ENCODE results near the gene RNF7.
"Not testable (repeated sequence)": the region's sequence is repeated elsewhere in the genome, so short reads cannot be mapped to it uniquely, and the experiment has no call there.

RNF7 gene

DNA sequence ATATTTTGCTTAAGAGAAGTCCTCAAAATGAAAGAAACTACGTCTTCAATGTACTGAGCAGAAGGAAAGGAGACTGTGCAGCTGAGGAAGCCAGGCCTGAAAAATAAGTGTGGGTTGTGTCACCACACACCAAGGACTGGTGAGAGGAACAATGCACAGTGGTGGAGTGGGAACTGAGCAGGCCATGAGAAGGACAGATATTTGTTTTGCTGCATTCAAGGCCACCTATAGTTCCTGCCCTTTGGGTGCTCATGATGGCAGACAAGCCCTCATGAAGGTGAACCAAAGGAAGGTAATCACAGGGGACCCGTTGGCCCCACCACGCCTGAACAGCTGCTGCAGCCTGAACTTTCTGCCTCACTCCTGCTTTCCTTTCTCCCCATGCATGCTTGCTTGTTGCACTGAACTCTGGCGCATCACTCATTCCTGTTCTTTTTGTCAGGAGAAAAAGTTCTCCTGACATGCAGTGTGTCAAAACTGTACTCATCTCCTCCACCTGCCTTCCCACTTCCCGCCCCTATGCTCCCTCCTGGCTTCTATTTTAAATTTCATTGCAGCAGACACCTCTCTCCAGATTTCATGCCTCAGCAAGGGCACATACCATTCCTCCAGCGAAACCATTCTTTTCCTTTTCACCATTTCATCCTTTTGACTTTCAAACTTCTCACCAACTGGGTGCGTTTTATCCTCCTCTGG is 2.2 kb upstream of the RNF7 start:
- no peak for DNase-seq (ENCODE audit: low spot score)

GRCh38 chr3:141737093-141737492 is 1.0 kb upstream of the RNF7 start:
- no peak for DNase-seq (ENCODE audit: low spot score)

- DNase-seq (ENCODE audit: low spot score), result no peak
Observed at GRCh38 chr3:141737678-141738021, 448 bp upstream of the RNF7 start.

DNA sequence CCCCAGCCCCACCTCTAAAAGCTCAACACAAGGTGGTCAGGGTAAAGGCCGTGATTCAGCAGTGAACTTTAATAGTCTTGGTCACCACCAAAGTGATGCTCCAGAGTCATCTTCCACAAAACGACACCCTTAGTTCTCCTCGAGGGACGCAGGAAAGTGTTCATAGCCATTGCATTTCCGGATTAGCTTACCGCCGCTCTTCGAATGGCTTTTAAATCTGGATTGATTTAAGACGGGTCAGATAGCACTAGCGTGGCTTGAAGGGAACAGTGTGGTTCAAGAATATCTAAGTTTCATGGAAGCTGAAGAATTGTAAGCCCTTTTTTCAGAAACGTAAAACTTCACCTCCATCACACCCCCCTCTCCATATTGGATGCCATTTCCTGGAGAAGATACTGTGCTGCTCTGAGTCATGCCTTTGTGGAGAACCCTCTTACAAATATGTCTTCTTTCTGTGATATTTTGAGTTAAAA is 829 bp downstream of the RNF7 start:
- DNase-seq (ENCODE audit: low spot score), result no peak

- no peak for DNase-seq (ENCODE audit: low spot score)
Observed at GRCh38 chr3:141739731-141740130, 1.6 kb downstream of the RNF7 start.

- DNase-seq (ENCODE audit: low spot score), result no peak
Observed at GRCh38 chr3:141740349-141740748, 2.3 kb downstream of the RNF7 start.

DNA sequence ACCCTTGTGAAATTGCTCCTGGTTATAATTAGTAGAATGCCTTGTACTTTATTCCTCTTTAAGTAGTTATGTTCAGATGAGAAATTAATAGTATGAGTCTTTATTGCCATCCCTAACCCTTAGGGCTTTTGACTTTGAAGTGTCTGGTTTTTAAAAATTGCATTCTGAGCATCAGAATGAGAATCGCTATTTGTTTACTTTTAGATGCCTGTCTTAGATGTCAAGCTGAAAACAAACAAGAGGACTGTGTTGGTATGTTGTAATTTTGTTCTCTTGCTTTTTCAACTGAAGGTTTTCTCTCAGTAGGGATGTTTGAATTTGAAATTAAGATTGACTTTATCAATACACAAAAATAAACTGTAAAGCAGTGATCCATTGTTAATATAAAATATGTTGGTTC is 5.2 kb downstream of the RNF7 start:
- no peak for DNase-seq (ENCODE audit: low spot score)

GRCh38 chr3:141746962-141747361 is 8.9 kb downstream of the RNF7 start:
- no peak for DNase-seq (ENCODE audit: low spot score)

GRCh38 chr3:141753399-141753798 is 15.3 kb downstream of the RNF7 start:
- DNase-seq (ENCODE audit: low spot score), result no peak

GRCh38 chr3:141754032-141754431 is 15.9 kb downstream of the RNF7 start:
- no peak for DNase-seq (ENCODE audit: low spot score)

GRCh38 chr3:141762552-141762951 is 24.5 kb downstream of the RNF7 start:
- DNase-seq (ENCODE audit: low spot score), result not testable (repeated sequence)

- DNase-seq (ENCODE audit: low spot score), result no peak
Observed at GRCh38 chr3:141763088-141763750, 25.1 kb downstream of the RNF7 start, which contains the start of gene GRK7. GRK7 (plus strand) TSS chr3:141763408; CDS start chr3:141778285, 14,877 bp downstream.

- no peak for DNase-seq (ENCODE audit: low spot score)
Observed at GRCh38 chr3:141764045-141764444, 25.9 kb downstream of the RNF7 start.

- DNase-seq (ENCODE audit: low spot score), result no peak
Observed at GRCh38 chr3:141764465-141764864, 26.4 kb downstream of the RNF7 start.

- DNase-seq (ENCODE audit: low spot score), result no peak
Observed at GRCh38 chr3:141764986-141765385, 26.9 kb downstream of the RNF7 start.

DNA sequence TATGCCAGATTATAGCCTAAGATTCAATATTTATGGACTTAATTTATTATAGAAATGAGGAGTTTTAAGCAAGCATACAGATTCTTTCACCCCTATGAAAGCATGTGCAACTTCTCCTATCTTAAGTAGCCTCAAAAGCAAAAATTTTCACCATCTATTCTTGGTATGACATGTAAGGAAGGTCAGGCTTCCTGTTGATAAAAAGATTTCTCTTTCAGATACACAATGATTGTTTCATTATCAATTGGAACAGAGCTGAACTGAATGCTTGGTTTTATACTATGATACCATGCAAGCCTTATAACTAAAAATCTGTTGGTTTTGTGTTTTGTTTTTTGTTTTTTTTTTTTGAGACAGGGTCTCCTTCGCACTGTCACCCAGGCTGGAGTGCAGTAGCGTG is 29.0 kb downstream of the RNF7 start:
- DNase-seq (ENCODE audit: low spot score), result no peak

DNA sequence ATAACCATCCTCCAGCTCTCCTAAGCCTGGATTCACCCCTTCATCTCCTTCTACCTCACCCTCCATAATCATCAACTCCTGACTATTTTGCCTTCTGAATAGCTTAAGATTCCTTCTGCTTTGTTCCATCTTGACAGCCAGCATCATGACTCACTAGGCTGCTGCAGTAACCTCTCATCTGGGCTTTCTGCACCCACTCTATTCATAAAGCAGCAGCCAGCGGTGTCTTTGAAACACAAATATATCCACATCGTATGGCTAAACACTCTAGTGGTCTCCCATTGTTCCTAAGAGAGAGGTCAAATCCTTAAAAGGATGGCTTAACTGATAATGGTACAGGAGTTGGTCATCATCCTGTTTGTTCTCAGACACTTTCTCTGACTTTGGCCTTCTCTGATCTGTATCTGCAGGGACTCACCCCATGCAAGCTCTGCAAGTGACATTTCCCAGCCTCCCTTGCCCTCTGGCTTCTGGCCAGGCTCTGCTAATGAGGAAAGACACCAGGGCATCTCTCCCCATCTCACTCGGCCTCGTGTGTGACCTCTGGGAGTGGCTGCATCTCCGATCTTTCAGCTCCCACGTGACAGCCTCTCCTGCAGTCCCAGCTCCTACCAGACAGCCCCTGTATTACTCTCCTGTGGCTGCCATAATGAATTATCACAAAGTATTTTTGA is 31.3 kb downstream of the RNF7 start:
- DNase-seq (ENCODE audit: low spot score), result no peak

DNA sequence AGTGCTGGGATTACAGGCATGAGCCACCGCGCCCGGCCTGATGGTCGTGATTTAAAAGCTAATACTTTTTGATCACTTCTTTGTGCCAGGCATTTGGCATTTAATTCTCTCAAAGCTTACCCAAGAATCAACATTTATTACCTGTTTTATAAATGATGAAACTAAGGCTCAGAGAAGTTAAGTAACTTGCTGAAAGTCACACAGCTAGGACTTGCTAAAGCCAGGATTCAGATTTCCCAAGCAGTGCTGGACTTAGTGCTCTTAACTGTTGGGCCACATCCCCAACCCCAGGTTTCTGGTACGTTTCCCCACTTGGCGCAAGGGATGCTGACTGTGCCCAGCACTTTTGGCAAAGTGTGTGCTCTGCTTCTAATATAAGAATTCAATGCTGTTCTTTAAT is 35.6 kb downstream of the RNF7 start:
- no peak for DNase-seq (ENCODE audit: low spot score)

DNA sequence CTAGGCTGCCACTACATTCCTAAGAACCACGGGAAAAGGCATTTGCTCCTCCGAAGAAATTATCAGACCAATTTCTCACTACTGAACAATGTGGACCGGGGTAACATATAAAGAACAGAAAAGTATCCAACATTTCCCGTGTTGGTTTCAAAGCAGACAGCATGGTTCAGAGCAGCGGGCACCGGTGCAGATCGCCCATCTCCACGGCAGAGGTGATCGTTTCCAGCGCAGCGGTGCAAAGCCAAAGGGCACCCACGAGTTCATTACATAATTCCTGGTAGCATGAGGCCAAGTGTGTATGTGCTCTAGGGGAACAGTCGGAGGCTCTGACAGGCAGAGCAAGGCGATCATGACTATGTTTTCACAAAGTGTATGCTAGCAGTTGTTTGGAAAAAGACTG is 38.3 kb downstream of the RNF7 start:
- no peak for DNase-seq (ENCODE audit: low spot score)

- no peak for DNase-seq (ENCODE audit: low spot score)
Observed at GRCh38 chr3:141776885-141777284, 38.8 kb downstream of the RNF7 start.

DNA sequence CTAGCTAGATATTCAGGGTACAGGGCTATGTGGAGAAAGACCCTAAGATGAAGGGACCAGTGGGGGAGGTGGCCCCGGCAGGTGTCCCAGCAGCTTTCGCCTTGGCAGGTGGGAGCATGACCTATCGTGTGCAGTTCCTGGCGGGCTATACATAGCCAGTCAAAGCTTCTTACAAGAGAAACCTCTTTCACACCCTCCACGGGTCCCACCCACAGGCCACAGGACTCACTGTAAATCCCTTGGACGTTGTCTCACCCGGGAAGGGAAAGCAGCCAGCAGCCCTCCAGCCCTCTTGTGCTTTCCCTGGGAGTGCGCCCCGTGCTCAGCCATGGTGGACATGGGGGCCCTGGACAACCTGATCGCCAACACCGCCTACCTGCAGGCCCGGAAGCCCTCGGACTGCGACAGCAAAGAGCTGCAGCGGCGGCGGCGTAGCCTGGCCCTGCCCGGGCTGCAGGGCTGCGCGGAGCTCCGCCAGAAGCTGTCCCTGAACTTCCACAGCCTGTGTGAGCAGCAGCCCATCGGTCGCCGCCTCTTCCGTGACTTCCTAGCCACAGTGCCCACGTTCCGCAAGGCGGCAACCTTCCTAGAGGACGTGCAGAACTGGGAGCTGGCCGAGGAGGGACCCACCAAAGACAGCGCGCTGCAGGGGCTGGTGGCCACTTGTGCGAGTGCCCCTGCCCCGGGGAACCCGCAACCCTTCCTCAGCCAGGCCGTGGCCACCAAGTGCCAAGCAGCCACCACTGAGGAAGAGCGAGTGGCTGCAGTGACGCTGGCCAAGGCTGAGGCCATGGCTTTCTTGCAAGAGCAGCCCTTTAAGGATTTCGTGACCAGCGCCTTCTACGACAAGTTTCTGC is 40.1 kb downstream of the RNF7 start:
- no peak for DNase-seq (ENCODE audit: low spot score)

- DNase-seq (ENCODE audit: low spot score), result no peak
Observed at GRCh38 chr3:141779667-141780066, 41.6 kb downstream of the RNF7 start.

Data from ecto neural progenitor cell (in vitro differentiated cells).